ENCODE results near the gene SLC11A2. TPM values are rescaled to one million over a fixed set of nuclear protein-coding genes. Genes with fewer than 3 reads are reported as not detected.
A peak's percentile ranks its signal among the peaks of the same experiment; 100 is the strongest.

Gene SLC11A2
- total RNA-seq, 3 donors from 2014 or later (not counting 1 experiment from before 2014, with no cell fraction given): 34.3 to 54.3 (median 42.7) TPM

DNA sequence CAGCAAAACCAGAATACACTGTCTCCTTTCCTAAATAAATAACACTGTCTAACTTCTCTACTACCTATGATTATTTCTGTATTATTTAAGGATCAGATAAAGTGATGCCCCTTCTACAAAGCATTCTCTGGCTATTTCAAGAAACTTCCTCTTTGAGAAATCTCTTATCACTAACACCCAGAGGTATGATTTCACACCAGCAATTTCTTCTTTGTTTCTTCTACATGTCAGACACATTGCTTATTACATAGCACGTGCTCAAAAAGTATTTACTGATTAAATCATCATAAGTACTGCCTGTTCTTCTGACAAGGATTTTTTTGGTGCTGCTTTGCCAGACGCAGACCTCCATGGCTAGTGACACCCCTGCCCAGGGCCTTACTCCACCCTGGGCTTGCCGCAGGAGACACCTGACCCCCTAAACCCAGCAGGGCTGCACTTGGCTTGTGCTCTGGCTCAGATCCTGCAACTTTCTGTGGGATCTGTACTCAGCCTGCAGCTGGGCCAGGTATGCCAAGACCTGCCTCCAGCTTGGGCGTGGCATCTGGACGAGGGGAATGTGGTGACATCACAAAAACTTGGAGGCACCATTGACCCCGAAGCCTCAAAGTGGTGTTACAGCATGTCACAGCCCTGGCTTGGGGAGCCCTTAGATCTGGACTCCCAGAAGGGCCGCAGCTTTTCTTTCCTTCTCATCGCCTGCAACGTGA, 89.2 kb downstream of the SLC11A2 start:
- Histone ChIP-seq H3K36me3 (ENCODE audit: control insufficient read depth, insufficient read depth, low read length) (peaks cover 10% of the 10 kb centered on the region), H3K27ac (ENCODE audit: low read length) (no peak overlapping the region), H3K4me3 (ENCODE audit: low read length) (no peak overlapping the region), H3K4me1 (ENCODE audit: control insufficient read depth, insufficient read depth, low read length) (no peaks in the 10 kb centered on the region), H3K9me3 (ENCODE audit: control insufficient read depth, insufficient read depth, low read length) (peaks cover 5% of the 10 kb centered on the region), H3K27me3 (ENCODE audit: control insufficient read depth, insufficient read depth, low read length) (no peaks in the 10 kb centered on the region)
- Mint-ChIP-seq H3K36me3 (no peaks in the 10 kb centered on the region), H3K9me3 (no peaks in the 10 kb centered on the region), H3K27ac (peak overlapping the region; percentile 11 to 13), H3K4me1 (peaks cover 6 to 15% of the 10 kb centered on the region in 2 donors), H3K27me3 (ENCODE audit: low read depth in 2 of 2) (no peaks in the 10 kb centered on the region), H3K4me3 (no peak overlapping the region)
- ATAC-seq (peak in 1 of 3 donors; percentile 44), DNase-seq (no peak)
- intact Hi-C loops (cut with micrococcal nuclease): no loop called here
- TF ChIP-seq, protein P1, sequence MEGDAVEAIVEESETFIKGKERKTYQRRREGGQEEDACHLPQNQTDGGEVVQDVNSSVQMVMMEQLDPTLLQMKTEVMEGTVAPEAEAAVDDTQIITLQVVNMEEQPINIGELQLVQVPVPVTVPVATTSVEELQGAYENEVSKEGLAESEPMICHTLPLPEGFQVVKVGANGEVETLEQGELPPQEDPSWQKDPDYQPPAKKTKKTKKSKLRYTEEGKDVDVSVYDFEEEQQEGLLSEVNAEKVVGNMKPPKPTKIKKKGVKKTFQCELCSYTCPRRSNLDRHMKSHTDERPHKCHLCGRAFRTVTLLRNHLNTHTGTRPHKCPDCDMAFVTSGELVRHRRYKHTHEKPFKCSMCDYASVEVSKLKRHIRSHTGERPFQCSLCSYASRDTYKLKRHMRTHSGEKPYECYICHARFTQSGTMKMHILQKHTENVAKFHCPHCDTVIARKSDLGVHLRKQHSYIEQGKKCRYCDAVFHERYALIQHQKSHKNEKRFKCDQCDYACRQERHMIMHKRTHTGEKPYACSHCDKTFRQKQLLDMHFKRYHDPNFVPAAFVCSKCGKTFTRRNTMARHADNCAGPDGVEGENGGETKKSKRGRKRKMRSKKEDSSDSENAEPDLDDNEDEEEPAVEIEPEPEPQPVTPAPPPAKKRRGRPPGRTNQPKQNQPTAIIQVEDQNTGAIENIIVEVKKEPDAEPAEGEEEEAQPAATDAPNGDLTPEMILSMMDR (IDR thresholded peaks at IDR 0.05): no peak
- 81% methylated on average over 8 of the region's 9 CpGs for WGBS (ENCODE audit: insufficient coverage)

- no peaks in the 10 kb centered on the region for H3K36me3 Mint-ChIP-seq
- TF ChIP-seq, protein P1 (IDR thresholded peaks at IDR 0.05): no peak
Observed at GRCh38 chr12:50934981-50935807, 91.0 kb downstream of the SLC11A2 start.

GRCh38 chr12:50934371-50934851, 91.8 kb downstream of the SLC11A2 start:
- Histone ChIP-seq H3K27ac (ENCODE audit: low read length) (no peak overlapping the region), H3K4me1 (ENCODE audit: control insufficient read depth, insufficient read depth, low read length) (no peaks in the 10 kb centered on the region), H3K27me3 (ENCODE audit: control insufficient read depth, insufficient read depth, low read length) (no peaks in the 10 kb centered on the region), H3K9me3 (ENCODE audit: control insufficient read depth, insufficient read depth, low read length) (peaks cover 5% of the 10 kb centered on the region), H3K4me3 (ENCODE audit: low read length) (no peak overlapping the region), H3K36me3 (ENCODE audit: control insufficient read depth, insufficient read depth, low read length) (peaks cover 26% of the 10 kb centered on the region)
- DNase-seq (no peak), ATAC-seq (no peak)
- intact Hi-C loops (cut with micrococcal nuclease): no loop called here
- Mint-ChIP-seq H3K9me3 (no peaks in the 10 kb centered on the region), H3K4me3 (no peak overlapping the region), H3K27ac (peak overlapping the region; percentile 8 to 53), H3K27me3 (ENCODE audit: low read depth in 2 of 2) (no peaks in the 10 kb centered on the region), H3K4me1 (peaks cover 8 to 17% of the 10 kb centered on the region in 2 donors), H3K36me3 (no peaks in the 10 kb centered on the region)
- TF ChIP-seq, protein P1 (IDR thresholded peaks at IDR 0.05): no peak
- WGBS (ENCODE audit: insufficient coverage): 42% methylated on average over 3 of the region's 3 CpGs

More at GRCh38 chr12:50934981-50935807, 91.0 kb downstream of the SLC11A2 start:
- ATAC-seq (no peak), DNase-seq (no peak)
- Mint-ChIP-seq H3K9me3 (no peaks in the 10 kb centered on the region), H3K4me1 (peaks cover 6 to 15% of the 10 kb centered on the region in 2 donors), H3K4me3 (no peak overlapping the region), H3K27ac (peak overlapping the region; percentile 8 to 53), H3K27me3 (ENCODE audit: low read depth in 2 of 2) (no peaks in the 10 kb centered on the region)
- intact Hi-C loops (cut with micrococcal nuclease): no loop called here
- Histone ChIP-seq H3K9me3 (ENCODE audit: control insufficient read depth, insufficient read depth, low read length) (peaks cover 5% of the 10 kb centered on the region), H3K27ac (ENCODE audit: low read length) (no peak overlapping the region), H3K27me3 (ENCODE audit: control insufficient read depth, insufficient read depth, low read length) (no peaks in the 10 kb centered on the region), H3K4me1 (ENCODE audit: control insufficient read depth, insufficient read depth, low read length) (no peaks in the 10 kb centered on the region), H3K4me3 (ENCODE audit: low read length) (no peak overlapping the region), H3K36me3 (ENCODE audit: control insufficient read depth, insufficient read depth, low read length) (peaks cover 20% of the 10 kb centered on the region)
- 87% methylated on average over 4 of the region's 6 CpGs for WGBS (ENCODE audit: insufficient coverage)
